Keratinocyte (primary cell): Measurements from ENCODE around the gene MAG. TPM values are rescaled to one million over a fixed set of nuclear protein-coding genes. Genes with fewer than 3 reads are reported as not detected.

Experiments
- DNase-seq: peaks from one replicate; pipeline ENCODE4 v3.0.0-alpha.2; 2011; ENCODE audit warnings: low read depth, missing footprints, low spot score
- FAIRE-seq: peaks from 2 replicates; lab custom pipeline; 2011; peaks lifted over from hg19 to GRCh38; lab: Jason Lieb, UNC
- H2AFZ ChIP-seq: 2 replicates; pipeline ENCODE4 v1.6.0; 2012; ENCODE audit warnings: low read length, control low read depth, inconsistent platforms; ENCODE audit not compliant: control insufficient read depth
- H3K27ac ChIP-seq: 2 replicates; pipeline ENCODE4 v1.5.1; 2011; ENCODE audit warnings: low read length; ENCODE audit not compliant: control insufficient read depth, insufficient read depth
- H3K27me3 ChIP-seq: 3 replicates; pipeline ENCODE4 v1.6.0; 2011; ENCODE audit warnings: low read length; ENCODE audit not compliant: control insufficient read depth, insufficient read depth; ENCODE audit errors: extremely low read depth
- H3K36me3 ChIP-seq, 2 experiments: 2 replicates in 1 of 2; 3 replicates in 1 of 2; pipeline ENCODE4 v1.5.1; 2011; ENCODE audit warnings: low read length in 2 of 2, mild to moderate bottlenecking in 1 of 2; ENCODE audit not compliant: control insufficient read depth in 2 of 2, insufficient read depth in 2 of 2; ENCODE audit errors: extremely low read depth in 1 of 2
- H3K4me1 ChIP-seq: 3 replicates; pipeline ENCODE4 v1.5.1; 2011; ENCODE audit warnings: low read length; ENCODE audit not compliant: control insufficient read depth, insufficient read depth; ENCODE audit errors: extremely low read depth
- H3K4me2 ChIP-seq: 3 replicates; pipeline ENCODE4 v1.6.0; 2011; ENCODE audit warnings: low read depth, low read length; ENCODE audit not compliant: control insufficient read depth, insufficient read depth; ENCODE audit errors: extremely low read depth
- H3K4me3 ChIP-seq, 3 experiments: fragments of 200-600 bp in 1 of 3; sonication (generic) in 1 of 3; 2 replicates in 2 of 3; 3 replicates in 1 of 3; pipeline ENCODE4 v1.5.1; 2011 to 2016; ENCODE audit warnings: low read length in 3 of 3, mild to moderate bottlenecking in 3 of 3, control low read depth in 2 of 3, inconsistent platforms in 1 of 3, low read depth in 1 of 3, mixed read lengths in 1 of 3, mixed run types in 1 of 3, moderate library complexity in 1 of 3; ENCODE audit not compliant: control insufficient read depth in 2 of 3, insufficient read depth in 2 of 3; ENCODE audit errors: extremely low read depth in 1 of 3
- H3K79me2 ChIP-seq: 2 replicates; pipeline ENCODE4 v1.6.0; 2012; ENCODE audit warnings: low read length; ENCODE audit not compliant: control insufficient read depth, insufficient read depth
- H3K9ac ChIP-seq: 3 replicates; pipeline ENCODE4 v1.6.0; 2011; ENCODE audit warnings: low read length; ENCODE audit not compliant: control insufficient read depth, insufficient read depth; ENCODE audit errors: extremely low read depth
- H3K9me1 ChIP-seq: 3 replicates; pipeline ENCODE4 v1.6.0; 2011; ENCODE audit warnings: low read length; ENCODE audit not compliant: control insufficient read depth, insufficient read depth; ENCODE audit errors: extremely low read depth
- H3K9me3 ChIP-seq: 2 replicates; pipeline ENCODE4 v1.5.1; 2012; ENCODE audit warnings: low read depth, low read length; ENCODE audit not compliant: control insufficient read depth
- H4K20me1 ChIP-seq: 3 replicates; pipeline ENCODE4 v1.6.0; 2011; ENCODE audit warnings: low read length; ENCODE audit not compliant: control insufficient read depth, insufficient read depth; ENCODE audit errors: extremely low read depth
- CTCF ChIP-seq, 3 experiments: IDR thresholded peaks in 1 of 3; conservative IDR thresholded peaks in 1 of 3; optimal IDR thresholded peaks in 1 of 3; 2 replicates in 2 of 3; 3 replicates in 1 of 3; pipeline versions ENCODE3 to v1.5.1; 2011; ENCODE audit warnings: low read length in 3 of 3, mild to moderate bottlenecking in 3 of 3, moderate library complexity in 2 of 3, control low read depth in 1 of 3, inconsistent platforms in 1 of 3; ENCODE audit not compliant: insufficient read depth in 2 of 3; ENCODE audit errors: extremely low read depth in 1 of 3
- EZH2 ChIP-seq: IDR thresholded peaks from one replicate; pipeline ENCODE4 v1.6.1; 2012; ENCODE audit warnings: inconsistent platforms, mild to moderate bottlenecking, low read length, moderate library complexity
- dilution Hi-C: fragments of 300-500 bp; cut with MboI; formaldehyde crosslinking; loops from one replicate; pipeline ENCODE4 v1.7.0; 2020; ENCODE audit warnings: low sequenced_read_pairs; ENCODE audit not compliant: extremely low pct_ligation_motif_present
- polyA plus RNA-seq, 5 experiments: library from polyadenylated mRNA; depleted of rRNA in 3 of 5; stranded (reverse) in 3 of 5; stranded (forward) in 1 of 5; unstranded in 1 of 5; fragments of >200 nt; gene quantifications; 1 replicate in 1 of 5; 2 replicates in 3 of 5; 3 replicates in 1 of 5; pipeline versions ENCODE4 v1.2.1 to v1.2.3, GENCODE V29; 2011 to 2012; ENCODE audit warnings: missing spikeins in 2 of 5, low read depth in 1 of 5, low replicate concordance in 1 of 5

Gene MAG
- polyA plus RNA-seq, 1 donor (not counting 4 experiments of a cell fraction or from before 2014, with no cell fraction given): not detected

- Histone ChIP-seq H3K4me2 (no peak overlapping the region), H3K9me3 (no peaks in the 10 kb centered on the region), H3K79me2 (no peaks in the 10 kb centered on the region), H2AFZ (no peak overlapping the region), H3K4me1 (no peaks in the 10 kb centered on the region), H3K27me3 (peaks cover 10% of the 10 kb centered on the region), H3K36me3 (no peaks in the 10 kb centered on the region), H3K27ac (no peak overlapping the region), H3K4me3 (no peak overlapping the region), H3K9ac (no peak overlapping the region), H4K20me1 (no peaks in the 10 kb centered on the region), H3K9me1 (no peaks in the 10 kb centered on the region)
- dilution Hi-C loops: no loop called here
- FAIRE-seq: no peak
- TF ChIP-seq EZH2: no peak
- no peak for TF ChIP-seq CTCF (optimal IDR thresholded peaks at IDR 0.05 in 1 of 3, IDR thresholded peaks at IDR 0.05 in 1 of 3, conservative IDR thresholded peaks at IDR 0.05 in 1 of 3; ENCODE audit: extremely low read depth in 1 of 3, insufficient read depth in 2 of 3, low read length in 3 of 3)
- no peak for DNase-seq
Observed at GRCh38 chr19:35336166-35336955, 44.4 kb downstream of the MAG start.

DNA sequence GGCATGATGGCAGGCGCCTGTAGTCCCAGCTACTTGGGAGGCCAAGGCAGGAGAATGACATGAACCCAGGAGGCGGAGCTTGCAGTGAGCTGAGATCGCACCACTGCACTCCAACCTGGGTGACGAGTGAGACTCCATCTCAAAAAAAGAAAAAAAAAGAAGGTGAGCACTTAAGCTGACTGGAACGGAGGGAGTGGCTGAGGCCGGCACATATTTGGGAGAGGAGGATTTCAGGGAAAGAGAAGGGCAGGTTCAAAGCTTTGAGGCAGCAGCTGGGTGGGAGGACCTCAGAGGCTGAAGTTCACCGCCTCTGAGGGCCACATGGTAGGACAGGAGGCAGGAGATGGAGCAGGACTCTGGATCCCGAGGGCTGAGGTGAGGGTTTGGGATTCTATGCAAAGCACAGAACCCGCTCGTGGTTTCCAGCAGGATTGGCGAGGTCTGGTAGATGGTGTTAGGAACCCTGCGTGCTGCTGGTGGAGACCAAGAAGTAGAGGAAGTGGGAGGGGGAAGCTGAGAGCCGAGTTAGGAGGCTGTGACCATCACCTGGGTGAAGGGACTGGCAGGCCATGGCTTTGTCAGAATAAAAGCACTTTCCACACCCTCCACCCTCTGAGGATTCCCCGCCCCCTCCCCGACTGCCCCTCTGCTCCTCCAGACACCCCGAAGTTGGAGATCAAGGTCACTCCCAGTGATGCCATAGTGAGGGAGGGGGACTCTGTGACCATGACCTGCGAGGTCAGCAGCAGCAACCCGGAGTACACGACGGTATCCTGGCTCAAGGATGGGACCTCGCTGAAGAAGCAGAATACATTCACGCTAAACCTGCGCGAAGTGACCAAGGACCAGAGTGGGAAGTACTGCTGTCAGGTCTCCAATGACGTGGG is 45.4 kb downstream of the MAG start:
- TF ChIP-seq CTCF (optimal IDR thresholded peaks at IDR 0.05 in 1 of 3, IDR thresholded peaks at IDR 0.05 in 1 of 3, conservative IDR thresholded peaks at IDR 0.05 in 1 of 3; ENCODE audit: extremely low read depth in 1 of 3, insufficient read depth in 2 of 3, low read length in 3 of 3) (no peak), EZH2 (no peak)
- Histone ChIP-seq H3K36me3 (no peaks in the 10 kb centered on the region), H3K9ac (no peak overlapping the region), H3K9me1 (no peaks in the 10 kb centered on the region), H3K9me3 (no peaks in the 10 kb centered on the region), H2AFZ (no peak overlapping the region), H3K4me1 (no peaks in the 10 kb centered on the region), H4K20me1 (no peaks in the 10 kb centered on the region), H3K4me2 (no peak overlapping the region), H3K79me2 (no peaks in the 10 kb centered on the region), H3K4me3 (no peak overlapping the region), H3K27me3 (peaks cover 10% of the 10 kb centered on the region), H3K27ac (no peak overlapping the region)
- FAIRE-seq: no peak
- DNase-seq: no peak
- dilution Hi-C loops: no loop called here
